Fibroblast of mammary gland (primary cell): ENCODE data around the gene ASB3.

ENCODE experiments used
- DNase-seq: peaks from one replicate; pipeline ENCODE4 v3.0.0-alpha.2; 2010; ENCODE audit warnings: low read depth
- H3K4me3 ChIP-seq: 2 replicates; pipeline ENCODE4 v1.5.1; 2011; ENCODE audit warnings: low read depth, mild to moderate bottlenecking, low read length, moderate library complexity; ENCODE audit not compliant: control insufficient read depth
- CTCF ChIP-seq: conservative IDR thresholded peaks from 2 replicates; pipeline ENCODE4 v1.5.1; 2011; ENCODE audit warnings: low read depth, low read length, inconsistent platforms; ENCODE audit not compliant: control insufficient read depth, insufficient read depth

ASB3 gene

DNA sequence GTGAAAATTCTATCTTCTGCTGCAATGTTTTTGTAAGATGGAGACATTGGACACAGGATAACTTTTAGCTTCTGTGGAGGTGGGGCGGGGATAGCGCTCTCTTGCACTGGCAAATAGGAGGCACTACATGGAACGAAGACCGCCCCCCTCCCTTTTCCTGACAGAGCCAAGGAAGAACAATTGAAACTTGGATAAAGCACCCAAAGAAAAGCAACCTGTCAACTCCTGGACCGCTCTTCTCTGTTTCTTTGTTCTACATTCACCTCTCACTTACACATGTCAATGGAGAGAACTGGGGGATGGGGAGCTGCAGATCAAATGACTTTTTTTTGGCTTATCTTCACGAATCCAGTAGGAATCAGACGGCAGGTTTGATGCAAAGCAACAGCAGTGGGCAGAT, 145.5 kb downstream of the ASB3 start:
- no peak overlapping the region for H3K4me3 ChIP-seq
- DNase-seq: no peak
- no peak for TF ChIP-seq CTCF

DNA sequence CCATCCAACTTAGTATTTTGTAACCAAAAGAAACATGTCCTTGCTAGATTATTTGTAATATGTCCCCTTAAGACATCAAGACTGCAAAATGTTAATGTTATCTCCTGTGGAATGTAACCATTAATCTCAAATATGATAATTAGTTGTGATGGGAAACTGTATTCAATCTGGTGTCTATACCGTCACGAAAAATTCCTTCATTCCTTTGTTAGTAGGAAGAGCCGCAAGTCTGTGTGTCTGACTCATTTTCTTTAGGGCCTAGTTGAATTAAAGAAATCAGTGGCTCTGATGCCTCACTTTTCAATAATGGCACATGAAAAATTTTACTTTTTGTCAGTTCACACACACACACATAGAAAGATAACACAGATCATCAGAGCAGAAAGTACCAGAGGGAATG, 146.3 kb downstream of the ASB3 start:
- TF ChIP-seq CTCF: no peak
- DNase-seq: no peak
- H3K4me3 ChIP-seq: no peak overlapping the region

- H3K4me3 ChIP-seq: no peak overlapping the region
- DNase-seq: no peak
- no peak for TF ChIP-seq CTCF
These were observed 150.2 kb downstream of the ASB3 start for GRCh38 chr2:53636596-53636995.

DNA sequence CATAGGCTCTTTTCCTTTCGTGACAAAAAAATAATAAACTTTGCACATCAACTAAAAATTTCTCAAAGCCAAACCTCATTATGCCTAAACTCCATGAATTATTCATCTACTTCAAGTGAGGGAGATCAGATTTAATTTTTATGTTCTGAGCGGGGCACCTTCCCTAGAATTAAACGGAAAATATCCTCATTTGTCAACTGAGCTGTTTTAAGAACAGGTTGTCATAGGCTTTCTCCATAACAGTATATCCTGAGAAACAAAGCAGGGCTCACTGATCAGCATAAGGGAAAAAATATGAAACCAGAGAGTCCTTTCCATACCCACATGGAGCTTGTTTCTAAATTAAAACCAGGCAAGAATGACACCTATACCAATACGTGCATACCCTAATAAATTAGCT, 150.6 kb downstream of the ASB3 start:
- DNase-seq: no peak
- no peak overlapping the region for H3K4me3 ChIP-seq
- no peak for TF ChIP-seq CTCF

DNA sequence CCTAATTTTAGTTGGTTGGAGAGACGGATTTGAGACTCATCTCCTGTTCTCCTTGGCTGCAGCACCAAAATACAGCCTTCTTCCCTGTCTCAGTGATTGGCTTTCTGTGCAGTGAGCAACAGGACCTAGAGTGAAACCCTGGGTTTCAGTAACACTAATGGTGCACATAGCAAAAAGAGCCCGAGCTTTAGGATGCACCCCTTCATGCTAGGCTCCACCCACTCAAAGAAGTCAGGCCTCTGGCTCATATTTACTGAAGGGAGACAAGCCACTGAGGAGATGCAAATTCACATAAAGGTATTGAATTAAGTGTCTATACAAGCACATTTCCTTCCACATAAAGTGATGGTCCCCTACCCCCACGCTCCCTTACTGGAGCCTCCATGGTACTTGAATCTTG, 151.1 kb downstream of the ASB3 start:
- H3K4me3 ChIP-seq: no peak overlapping the region
- no peak for TF ChIP-seq CTCF

DNA sequence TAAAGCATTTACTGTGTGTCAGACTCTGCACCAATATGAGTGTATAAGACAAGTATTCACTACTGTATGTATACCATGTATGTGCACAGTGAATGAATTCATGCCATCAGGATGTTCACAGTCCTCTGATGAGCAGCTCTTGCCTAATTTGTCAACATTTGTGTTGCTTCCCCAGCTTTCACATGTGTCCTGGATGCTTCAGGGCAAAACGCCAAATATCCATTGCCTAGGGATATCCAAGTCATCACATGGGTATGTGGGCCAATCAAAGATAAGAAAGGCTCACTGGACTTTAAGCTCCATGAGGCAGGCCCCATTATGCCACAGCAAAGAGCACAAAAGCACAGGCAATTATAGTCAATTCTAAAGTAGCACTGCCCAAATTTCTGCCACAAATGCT, 153.3 kb downstream of the ASB3 start:
- H3K4me3 ChIP-seq: no peak overlapping the region
- DNase-seq: peak; percentile 30
- TF ChIP-seq CTCF: no peak

More for the DNA sequence above, 151.1 kb downstream of the ASB3 start:
- DNase-seq: no peak

DNA sequence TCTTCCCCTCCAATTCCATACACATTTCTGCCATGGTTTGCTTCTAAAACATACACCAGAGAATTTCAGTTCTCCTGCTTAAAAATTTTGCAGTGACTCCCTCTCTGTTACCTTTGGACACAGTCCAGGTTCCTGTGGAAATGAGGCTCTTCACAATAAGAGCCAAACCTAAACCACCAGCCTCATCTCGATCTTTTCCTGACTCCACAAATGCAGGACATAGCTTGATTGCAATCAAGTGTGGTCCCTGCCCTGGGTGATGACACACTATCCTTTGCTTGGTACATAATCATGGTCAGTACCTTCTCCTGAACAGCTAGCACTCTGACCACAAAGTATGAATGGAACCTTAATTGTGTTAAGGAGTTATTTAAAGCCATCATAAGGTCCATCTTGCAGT, 154.0 kb downstream of the ASB3 start:
- peak; percentile 5 for DNase-seq
- no peak overlapping the region for H3K4me3 ChIP-seq
- no peak for TF ChIP-seq CTCF
